Muscle of leg (tissue), 11 donors: ENCODE measurements around the gene OLFM4. TPM values are rescaled to one million over a fixed set of nuclear protein-coding genes. Genes with fewer than 3 reads are reported as not detected.
A peak's percentile ranks its signal among the peaks of the same experiment; 100 is the strongest.

ENCODE experiments used
- DNase-seq: peaks from one replicate; pipeline ENCODE4 v3.0.0; 2013
- H3K27ac ChIP-seq: one replicate; pipeline ENCODE4 v1.5.1; 2013; ENCODE audit warnings: mild to moderate bottlenecking, low read length, control low read depth
- H3K27me3 ChIP-seq: one replicate; pipeline ENCODE4 v1.6.1; 2013; ENCODE audit warnings: low read length; ENCODE audit not compliant: control insufficient read depth, insufficient read depth
- H3K36me3 ChIP-seq: one replicate; pipeline ENCODE4 v1.6.1; 2013; ENCODE audit warnings: low read length; ENCODE audit not compliant: control insufficient read depth, insufficient read depth
- H3K4me1 ChIP-seq: one replicate; pipeline ENCODE4 v1.6.1; 2013; ENCODE audit warnings: low read length; ENCODE audit not compliant: control insufficient read depth, insufficient read depth
- H3K4me3 ChIP-seq: one replicate; pipeline ENCODE4 v1.5.1; 2013; ENCODE audit warnings: low read length, control low read depth
- H3K9me3 ChIP-seq: replicated peaks from 2 replicates; pipeline ENCODE4 v1.6.1; 2013; ENCODE audit warnings: low read depth, low read length; ENCODE audit not compliant: control insufficient read depth
- WGBS: methylation state at CpG from one replicate; pipeline ENCODE4 v1.1.5; 2013; ENCODE audit warnings: missing lambda C conversion rate; ENCODE audit not compliant: insufficient coverage; 5-methylcytosine and 5-hydroxymethylcytosine counted together
- polyA plus RNA-seq, 8 donors: library from polyadenylated mRNA; unstranded; fragments of 120-200 nt; gene quantifications; one replicate each; pipeline versions ENCODE4 v1.2.1 to v1.2.3, GENCODE V29; 2013; ENCODE audit warnings: inconsistent platforms in 1 of 8, low replicate concordance in 1 of 8; ENCODE audit not compliant: insufficient read length in 8 of 8, insufficient read depth in 1 of 8
- total RNA-seq: library from RNA; stranded (reverse); fragments of 120-200 nt; gene quantifications from one replicate; pipeline ENCODE4 v1.2.4, GENCODE V29; 2013

Gene OLFM4
- total and polyA plus RNA-seq, 9 donors: 0.63 to 3.9 (median 1.5) TPM

GRCh38 chr13:53089951-53090350 is 61.3 kb downstream of the OLFM4 start:
- no peak overlapping the region for H3K4me3 ChIP-seq
- H3K27me3 ChIP-seq: no peaks in the 10 kb centered on the region
- no peaks in the 10 kb centered on the region for H3K4me1 ChIP-seq
- H3K36me3 ChIP-seq: no peaks in the 10 kb centered on the region
- H3K27ac ChIP-seq: no peak overlapping the region
- H3K9me3 ChIP-seq: no peaks in the 10 kb centered on the region
- WGBS: no CpG with 5 or more reads among the region's 1 CpG
- DNase-seq: no peak

- no peaks in the 10 kb centered on the region for H3K4me1 ChIP-seq
- 0% methylated on average over 1 of the region's 3 CpGs for WGBS
- H3K9me3 ChIP-seq: no peaks in the 10 kb centered on the region
- no peak overlapping the region for H3K27ac ChIP-seq
- H3K4me3 ChIP-seq: no peak overlapping the region
- peak; percentile 75 for DNase-seq
- no peaks in the 10 kb centered on the region for H3K27me3 ChIP-seq
- no peaks in the 10 kb centered on the region for H3K36me3 ChIP-seq
These were observed 61.8 kb downstream of the OLFM4 start for GRCh38 chr13:53090461-53090860.

GRCh38 chr13:53092931-53093330 is 64.3 kb downstream of the OLFM4 start:
- DNase-seq: peak; percentile 52
- no peaks in the 10 kb centered on the region for H3K4me1 ChIP-seq
- no CpG with 5 or more reads among the region's 2 CpGs for WGBS
- H3K4me3 ChIP-seq: no peak overlapping the region
- no peaks in the 10 kb centered on the region for H3K27me3 ChIP-seq
- no peaks in the 10 kb centered on the region for H3K36me3 ChIP-seq
- no peaks in the 10 kb centered on the region for H3K9me3 ChIP-seq
- peak overlapping the region; percentile 42 for H3K27ac ChIP-seq

GRCh38 chr13:53098455-53098854 is 69.8 kb downstream of the OLFM4 start:
- Histone ChIP-seq H3K36me3 (no peaks in the 10 kb centered on the region), H3K9me3 (no peaks in the 10 kb centered on the region), H3K27me3 (no peaks in the 10 kb centered on the region), H3K4me1 (no peaks in the 10 kb centered on the region), H3K27ac (no peak overlapping the region), H3K4me3 (no peak overlapping the region)
- no peak for DNase-seq

GRCh38 chr13:53100394-53101063 is 71.9 kb downstream of the OLFM4 start:
- Histone ChIP-seq H3K36me3 (no peaks in the 10 kb centered on the region), H3K27ac (no peak overlapping the region), H3K4me1 (no peaks in the 10 kb centered on the region), H3K4me3 (no peak overlapping the region), H3K27me3 (no peaks in the 10 kb centered on the region), H3K9me3 (no peaks in the 10 kb centered on the region)
- no CpG with 5 or more reads among the region's 1 CpG for WGBS
- DNase-seq: no peak

Other genes starting within 250 kb of the OLFM4 start
- gene PCDH8, start 180.2 kb upstream of the OLFM4 start, total RNA-seq: 0.44 TPM
- 1 to 10 TPM in 4 of 8 donors, under 1 TPM in 4; 0.44 to 2.2 (median 0.90) TPM for gene PCDH8, start 180.2 kb upstream of the OLFM4 start, polyA plus RNA-seq